ENCODE data around the gene CAP2.

DNA sequence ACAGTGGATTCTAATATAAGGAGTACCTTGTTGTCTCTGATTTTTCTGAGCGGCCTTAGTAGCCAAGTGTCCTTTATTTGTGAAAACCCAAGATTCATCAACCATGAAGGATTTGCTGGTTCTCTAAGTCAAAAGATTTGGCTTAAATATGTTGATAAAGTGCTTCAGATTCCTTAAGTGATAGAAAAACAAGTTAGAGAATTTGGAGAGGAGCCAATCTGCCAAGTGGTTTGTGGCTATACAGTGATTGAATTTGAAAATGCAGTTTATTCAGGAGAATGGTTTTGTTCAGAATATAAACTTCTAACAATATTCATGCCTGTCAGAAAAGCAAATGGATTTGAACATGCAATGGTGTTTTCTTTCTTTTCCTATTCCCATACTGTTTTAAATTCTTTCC, 54.8 kb downstream of the CAP2 start:
- TF ChIP-seq, protein P1, sequence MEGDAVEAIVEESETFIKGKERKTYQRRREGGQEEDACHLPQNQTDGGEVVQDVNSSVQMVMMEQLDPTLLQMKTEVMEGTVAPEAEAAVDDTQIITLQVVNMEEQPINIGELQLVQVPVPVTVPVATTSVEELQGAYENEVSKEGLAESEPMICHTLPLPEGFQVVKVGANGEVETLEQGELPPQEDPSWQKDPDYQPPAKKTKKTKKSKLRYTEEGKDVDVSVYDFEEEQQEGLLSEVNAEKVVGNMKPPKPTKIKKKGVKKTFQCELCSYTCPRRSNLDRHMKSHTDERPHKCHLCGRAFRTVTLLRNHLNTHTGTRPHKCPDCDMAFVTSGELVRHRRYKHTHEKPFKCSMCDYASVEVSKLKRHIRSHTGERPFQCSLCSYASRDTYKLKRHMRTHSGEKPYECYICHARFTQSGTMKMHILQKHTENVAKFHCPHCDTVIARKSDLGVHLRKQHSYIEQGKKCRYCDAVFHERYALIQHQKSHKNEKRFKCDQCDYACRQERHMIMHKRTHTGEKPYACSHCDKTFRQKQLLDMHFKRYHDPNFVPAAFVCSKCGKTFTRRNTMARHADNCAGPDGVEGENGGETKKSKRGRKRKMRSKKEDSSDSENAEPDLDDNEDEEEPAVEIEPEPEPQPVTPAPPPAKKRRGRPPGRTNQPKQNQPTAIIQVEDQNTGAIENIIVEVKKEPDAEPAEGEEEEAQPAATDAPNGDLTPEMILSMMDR (IDR thresholded peaks at IDR 0.05) = no peak
- TF ChIP-seq POLR2A (IDR thresholded peaks at IDR 0.05) = no peak
